GM19238 (cell line): ENCODE results near the gene LMX1B.
"Not testable (repeated sequence)": the region's sequence is repeated elsewhere in the genome, so short reads cannot be mapped to it uniquely, and the experiment has no call there.

ENCODE experiments used
- DNase-seq: peaks from one replicate; pipeline ENCODE4 v3.0.0; 2011; ENCODE audit warnings: low spot score; ENCODE audit not compliant: insufficient read length

The LMX1B gene

GRCh38 chr9:126613651-126614050 is at the start of gene LMX1B:
Gene LMX1B, plus strand, starts transcription at chr9:126613928. Its CDS starts 522 bp downstream, at chr9:126614450.
- no peak for DNase-seq

- DNase-seq = no peak
Measured at GRCh38 chr9:126564128-126564527, 49.6 kb upstream of the LMX1B start.

GRCh38 chr9:126564716-126565115 is 49.0 kb upstream of the LMX1B start:
- no peak for DNase-seq

- no peak for DNase-seq
Measured at GRCh38 chr9:126565336-126566128, 48.2 kb upstream of the LMX1B start.

GRCh38 chr9:126569036-126569435 is 44.7 kb upstream of the LMX1B start:
- no peak for DNase-seq

GRCh38 chr9:126578029-126578428 is 35.7 kb upstream of the LMX1B start:
- no peak for DNase-seq

GRCh38 chr9:126580319-126580718 is 33.4 kb upstream of the LMX1B start:
- DNase-seq = not testable (repeated sequence)

- DNase-seq = no peak
Measured at GRCh38 chr9:126581893-126582292, 31.8 kb upstream of the LMX1B start.

- DNase-seq = no peak
Measured at GRCh38 chr9:126582427-126582826, 31.3 kb upstream of the LMX1B start.

GRCh38 chr9:126583144-126583760 is 30.5 kb upstream of the LMX1B start:
- no peak for DNase-seq

- DNase-seq = no peak
Measured at GRCh38 chr9:126584611-126585010, 29.1 kb upstream of the LMX1B start.

- no peak for DNase-seq
Measured at GRCh38 chr9:126586236-126586635, 27.5 kb upstream of the LMX1B start.

- DNase-seq = no peak
Measured at GRCh38 chr9:126587187-126588185, 26.2 kb upstream of the LMX1B start.

- no peak for DNase-seq
Measured at GRCh38 chr9:126588491-126589168, 25.1 kb upstream of the LMX1B start.

GRCh38 chr9:126589349-126589748 is 24.4 kb upstream of the LMX1B start:
- DNase-seq = no peak

GRCh38 chr9:126591083-126591482 is 22.6 kb upstream of the LMX1B start:
- no peak for DNase-seq

- DNase-seq = no peak
Measured at GRCh38 chr9:126591922-126592321, 21.8 kb upstream of the LMX1B start.

GRCh38 chr9:126592461-126592860 is 21.3 kb upstream of the LMX1B start:
- no peak for DNase-seq

GRCh38 chr9:126595982-126596381 is 17.7 kb upstream of the LMX1B start:
- DNase-seq = no peak

- DNase-seq = no peak
Measured at GRCh38 chr9:126599047-126599650, 14.6 kb upstream of the LMX1B start.
